ENCODE data around the gene B3GNT7.

- TF ChIP-seq EZH2phosphoT487 (IDR thresholded peaks at IDR 0.05) (no peak), CTCF (IDR thresholded peaks at IDR 0.05) (no peak)
These were observed 34.4 kb downstream of the B3GNT7 start for GRCh38 chr2:231429901-231430300.

All from neural progenitor cell (in vitro differentiated cells).